Peyer's patch (tissue), 4 donors: ENCODE measurements around the gene MTCP1.

Experiments
- POLR2A ChIP-seq, 2 donors: fragments of 450-650 bp; IDR thresholded peaks; one replicate each; pipeline ENCODE4 v1.5.1; 2017; ENCODE audit warnings: antibody characterized with exemption in 2 of 2, mild to moderate bottlenecking in 2 of 2, moderate library complexity in 2 of 2
- TF ChIP-seq, protein P1 (sequence below), 6 experiments: fragments of 450-650 bp in 4 of 6; fragments of 200-600 bp in 2 of 6; sonication (generic) in 1 of 6; IDR thresholded peaks; one replicate each; pipeline ENCODE4 v1.5.1; 2017 to 2019; ENCODE audit warnings: antibody characterized with exemption in 6 of 6, mild to moderate bottlenecking in 3 of 6, moderate library complexity in 1 of 6

DNA sequence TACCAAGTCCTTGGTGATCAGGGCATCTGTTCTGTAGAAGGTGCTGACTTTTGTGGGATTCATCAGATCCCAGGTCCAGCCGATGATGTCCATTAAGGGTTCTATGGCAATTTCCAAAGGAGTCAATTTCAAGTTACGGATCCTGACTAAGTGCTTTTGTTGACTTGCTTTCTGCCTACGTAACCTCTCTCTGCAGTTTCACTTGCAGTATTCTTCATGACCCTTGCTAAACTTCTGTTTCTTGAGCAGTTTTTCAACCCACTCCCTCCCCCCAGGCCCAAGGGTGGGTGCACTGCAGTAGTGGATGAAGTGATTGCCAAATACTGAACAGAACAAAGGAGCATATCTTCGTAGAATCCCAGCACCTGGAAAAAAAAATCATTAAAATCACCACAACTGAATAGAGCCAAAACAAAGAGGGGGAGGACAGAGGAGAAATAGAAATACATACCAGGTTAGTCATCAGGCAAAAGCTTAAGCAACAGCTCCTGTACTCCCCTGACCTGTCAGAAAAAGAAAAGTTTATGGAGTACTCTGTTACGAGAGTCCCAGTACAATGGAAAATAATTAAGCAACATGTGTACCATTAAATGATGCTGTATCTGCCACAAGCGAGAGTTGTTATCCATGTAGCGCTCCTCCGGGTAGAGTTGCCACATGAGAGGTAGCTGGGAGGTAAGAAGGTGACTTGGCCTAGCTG, 5.8 kb downstream of the MTCP1 start:
- no peak for TF ChIP-seq POLR2A (IDR thresholded peaks at IDR 0.05)
- TF ChIP-seq, protein P1, sequence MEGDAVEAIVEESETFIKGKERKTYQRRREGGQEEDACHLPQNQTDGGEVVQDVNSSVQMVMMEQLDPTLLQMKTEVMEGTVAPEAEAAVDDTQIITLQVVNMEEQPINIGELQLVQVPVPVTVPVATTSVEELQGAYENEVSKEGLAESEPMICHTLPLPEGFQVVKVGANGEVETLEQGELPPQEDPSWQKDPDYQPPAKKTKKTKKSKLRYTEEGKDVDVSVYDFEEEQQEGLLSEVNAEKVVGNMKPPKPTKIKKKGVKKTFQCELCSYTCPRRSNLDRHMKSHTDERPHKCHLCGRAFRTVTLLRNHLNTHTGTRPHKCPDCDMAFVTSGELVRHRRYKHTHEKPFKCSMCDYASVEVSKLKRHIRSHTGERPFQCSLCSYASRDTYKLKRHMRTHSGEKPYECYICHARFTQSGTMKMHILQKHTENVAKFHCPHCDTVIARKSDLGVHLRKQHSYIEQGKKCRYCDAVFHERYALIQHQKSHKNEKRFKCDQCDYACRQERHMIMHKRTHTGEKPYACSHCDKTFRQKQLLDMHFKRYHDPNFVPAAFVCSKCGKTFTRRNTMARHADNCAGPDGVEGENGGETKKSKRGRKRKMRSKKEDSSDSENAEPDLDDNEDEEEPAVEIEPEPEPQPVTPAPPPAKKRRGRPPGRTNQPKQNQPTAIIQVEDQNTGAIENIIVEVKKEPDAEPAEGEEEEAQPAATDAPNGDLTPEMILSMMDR (IDR thresholded peaks at IDR 0.05) = no peak
